NCI-H345 (cell line): ENCODE data around the gene SAMD14.

Source experiments
- DNase-seq: peaks from one replicate; lab custom pipeline; 2025; lab: John Stamatoyannopoulos, UW

Gene SAMD14

DNA sequence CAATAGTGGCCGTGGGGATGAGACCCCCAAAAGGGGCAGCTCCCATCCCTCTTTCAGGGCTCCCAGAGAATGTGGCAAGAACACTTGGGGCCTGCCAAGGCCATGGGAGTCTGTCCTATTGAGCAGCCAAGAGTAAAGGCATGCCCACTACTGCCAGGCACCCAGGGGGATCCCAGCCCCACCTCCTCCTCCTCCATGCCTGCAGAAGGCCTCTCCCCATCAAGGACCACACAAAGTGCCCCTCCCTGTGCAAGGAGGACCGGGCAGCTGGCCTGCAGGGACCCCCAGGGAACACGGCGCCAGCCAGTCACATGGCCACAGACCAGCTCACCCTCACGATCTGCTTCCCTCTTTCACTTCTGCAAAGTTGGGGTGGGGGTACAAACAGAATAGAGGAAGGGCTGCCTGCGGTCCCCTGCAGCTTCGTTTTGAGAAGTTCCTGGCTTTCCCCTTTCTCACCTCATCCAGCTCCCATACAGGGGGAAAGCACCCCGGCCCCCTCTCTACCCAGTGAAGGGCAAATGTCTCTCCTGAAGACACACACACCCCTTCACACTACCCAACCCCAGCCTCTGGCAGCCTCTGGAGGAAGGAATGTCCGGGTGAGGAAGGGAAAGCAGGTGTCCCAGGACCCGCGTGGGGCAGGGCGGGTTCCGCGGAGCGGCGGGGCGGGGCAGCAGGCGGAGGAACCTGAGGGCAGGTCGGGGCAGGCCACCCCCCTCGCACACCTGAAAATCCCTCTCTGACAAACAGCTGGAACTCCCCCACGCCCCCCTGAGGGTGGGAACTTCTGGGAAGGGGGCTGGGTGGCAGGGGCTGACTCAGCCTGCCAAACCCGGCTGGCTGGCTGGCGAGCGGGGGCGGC, 18.5 kb upstream of the SAMD14 start:
- DNase-seq = no peak

GRCh38 chr17:50147841-50148225, 17.9 kb upstream of the SAMD14 start:
- no peak for DNase-seq

DNA sequence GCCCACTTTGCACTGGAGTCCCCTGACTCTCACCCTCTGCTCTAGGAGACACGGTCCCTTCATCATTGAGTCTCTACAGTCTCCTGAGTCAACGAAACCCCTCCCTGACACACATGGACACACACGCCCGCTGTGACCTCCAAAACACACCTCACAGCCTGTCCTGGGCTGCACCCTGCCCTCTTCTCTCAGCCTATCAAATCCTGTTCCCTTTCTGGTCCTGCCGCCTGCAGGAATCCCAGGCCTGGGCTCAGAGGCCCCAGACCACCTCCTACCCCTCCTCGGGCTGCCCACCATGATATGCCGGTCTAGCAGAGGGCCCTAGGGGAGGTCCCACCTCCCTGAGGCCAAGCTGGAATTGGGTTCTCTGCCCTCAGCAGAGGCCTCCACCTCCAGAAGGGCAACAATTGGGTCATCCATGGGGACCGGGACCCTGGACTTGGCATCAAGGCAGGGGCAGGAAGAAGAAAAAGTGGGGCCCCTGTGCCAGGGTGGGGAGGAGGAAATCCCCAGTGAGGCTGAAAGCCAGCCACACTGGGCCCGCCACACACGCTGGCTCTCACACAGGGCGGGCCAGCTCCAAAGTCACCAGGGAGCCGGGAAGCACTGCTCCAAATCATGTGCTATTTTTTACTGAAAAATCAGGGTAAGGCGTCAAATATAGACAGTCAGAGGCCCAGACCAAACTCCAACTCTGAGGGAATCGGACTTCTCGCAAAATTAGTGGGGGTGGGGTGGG, 17.1 kb upstream of the SAMD14 start:
- no peak for DNase-seq

- no peak for DNase-seq
These were observed 16.4 kb upstream of the SAMD14 start for GRCh38 chr17:50146230-50146926.

- no peak for DNase-seq
These were observed 15.7 kb upstream of the SAMD14 start for GRCh38 chr17:50145532-50146229.

DNA sequence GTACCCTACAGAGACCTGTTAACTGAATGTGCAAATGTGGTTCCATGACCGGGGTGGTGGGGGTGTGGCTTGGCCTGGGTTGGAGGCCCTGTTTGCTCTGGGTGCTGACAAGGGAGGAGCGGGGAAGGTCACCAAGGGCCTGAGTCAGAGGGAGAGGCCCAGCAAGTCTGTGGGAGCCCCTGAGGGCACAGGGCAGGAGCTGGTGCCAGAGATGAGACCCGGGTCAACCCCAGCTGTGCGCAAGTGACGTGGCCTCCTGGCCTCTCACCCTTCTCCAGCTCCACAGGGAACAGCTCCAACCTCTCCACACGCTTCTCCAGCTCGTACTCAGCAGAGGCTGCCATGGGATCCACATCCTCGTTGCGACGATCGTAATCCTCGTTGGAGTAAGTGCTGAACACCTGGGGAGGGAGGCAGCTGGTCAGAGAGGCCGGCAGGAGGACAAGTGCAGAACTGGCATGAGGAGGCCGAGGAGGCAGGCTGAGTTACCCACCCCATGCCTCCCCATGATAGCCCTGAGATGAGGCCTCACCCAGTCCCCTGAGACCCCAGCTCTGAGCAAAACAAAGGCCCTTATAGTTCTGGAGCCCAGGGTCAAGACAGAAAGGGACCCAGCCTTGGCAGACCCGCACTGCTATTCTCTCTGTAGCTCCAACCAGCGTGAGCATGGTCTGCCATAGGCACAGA, 15.0 kb upstream of the SAMD14 start:
- no peak for DNase-seq

- no peak for DNase-seq
These were observed 14.4 kb upstream of the SAMD14 start for GRCh38 chr17:50144355-50144754.

GRCh38 chr17:50143461-50144176, 13.7 kb upstream of the SAMD14 start:
- DNase-seq = no peak

DNA sequence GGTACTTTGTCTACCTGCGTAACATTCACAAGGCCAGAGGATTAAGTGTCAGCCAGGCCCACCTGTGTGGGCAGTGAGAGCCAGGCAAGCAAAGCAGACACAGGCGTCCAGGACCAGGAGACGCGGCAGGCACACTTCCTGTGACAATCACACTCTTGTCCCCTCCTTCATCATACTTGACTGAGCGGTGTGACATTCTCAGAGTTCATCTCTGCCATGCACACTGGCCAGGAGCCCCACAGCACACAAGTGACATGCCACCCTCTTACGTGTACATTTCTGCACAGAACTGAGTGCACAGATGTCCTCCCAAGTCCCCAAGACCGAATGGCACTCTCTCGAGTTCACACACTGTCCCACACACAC, 11.8 kb upstream of the SAMD14 start:
- DNase-seq = no peak

DNA sequence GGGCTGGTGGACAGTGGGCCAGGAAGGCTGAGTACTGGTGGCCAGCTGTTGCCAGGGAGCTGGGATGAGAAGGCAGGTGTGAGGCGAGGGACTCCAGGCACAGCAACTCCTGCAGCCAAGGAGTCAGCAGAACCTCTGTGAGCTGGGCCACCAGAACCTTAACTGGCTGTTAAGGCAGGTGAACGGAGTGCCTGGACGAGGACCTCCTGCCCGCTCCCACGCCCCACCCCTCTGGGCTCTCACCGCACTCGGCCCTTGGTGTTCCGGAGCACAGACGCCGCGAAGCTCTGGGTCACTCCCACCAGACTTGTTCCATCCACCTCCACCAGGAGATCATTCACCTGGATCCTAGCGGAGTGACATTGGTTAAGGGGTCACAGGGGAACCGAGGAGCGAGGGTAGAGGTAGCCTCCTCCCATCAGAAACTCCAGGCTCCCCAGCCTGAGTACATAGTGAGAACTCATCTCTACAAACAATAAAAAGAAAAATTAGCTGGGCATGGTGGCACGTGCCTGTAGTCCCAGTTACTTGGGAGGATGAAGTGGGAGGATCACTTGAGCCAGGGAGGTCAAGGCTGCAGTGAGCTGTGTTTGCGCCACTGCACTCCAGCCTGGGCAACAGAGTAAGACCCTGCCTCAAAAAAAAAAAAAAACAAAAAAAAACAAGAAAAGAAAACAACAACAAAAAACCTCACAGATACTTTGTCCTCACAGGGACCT, 11.2 kb upstream of the SAMD14 start:
- DNase-seq = no peak

DNA sequence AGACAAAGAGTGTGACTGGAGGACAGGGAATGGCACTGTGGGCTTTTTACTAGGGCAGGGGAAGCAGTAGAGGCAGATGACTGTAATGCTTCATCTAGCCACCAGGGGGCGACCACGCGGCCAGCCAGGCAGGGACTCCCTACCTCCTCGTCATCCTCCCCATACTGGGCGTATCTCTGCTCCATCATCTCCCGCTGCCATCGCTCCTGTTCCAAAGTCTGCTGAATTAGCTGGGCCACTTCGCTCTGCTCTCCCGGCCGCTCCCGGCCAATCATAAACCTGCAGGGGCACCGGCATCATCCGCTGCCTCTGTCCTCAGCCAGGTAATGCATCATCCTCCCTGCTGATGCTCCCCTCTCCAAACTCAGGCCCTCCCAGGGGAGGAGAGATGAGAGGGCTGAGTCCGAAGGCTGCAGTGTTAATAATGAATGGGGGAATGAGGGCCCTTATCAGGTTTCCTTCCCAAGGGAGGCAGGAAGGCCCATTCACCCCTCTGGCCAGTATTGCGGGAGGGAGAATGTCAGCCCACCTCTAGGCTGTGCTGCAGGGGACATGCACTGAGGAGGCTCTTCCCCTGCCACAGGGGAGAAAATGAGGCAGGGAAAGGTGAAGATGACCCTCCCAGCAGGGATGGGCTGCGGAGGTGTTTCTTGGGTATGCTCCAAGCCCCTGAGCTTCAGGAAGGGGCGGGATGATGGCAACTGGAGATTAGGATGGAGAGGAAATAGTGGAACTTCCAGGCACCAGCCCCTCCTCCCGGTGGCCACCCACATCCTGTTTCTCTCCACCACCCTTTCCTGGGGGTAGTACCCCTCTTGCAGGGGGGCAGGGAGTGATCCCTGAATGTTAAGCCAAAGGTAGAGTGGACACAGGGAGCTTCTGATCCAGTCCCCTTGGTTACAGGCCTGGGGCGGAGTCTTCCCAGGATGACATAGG, 10.3 kb upstream of the SAMD14 start:
- DNase-seq = peak; percentile 35

- no peak for DNase-seq
These were observed 9.3 kb upstream of the SAMD14 start for GRCh38 chr17:50139185-50139783.

DNA sequence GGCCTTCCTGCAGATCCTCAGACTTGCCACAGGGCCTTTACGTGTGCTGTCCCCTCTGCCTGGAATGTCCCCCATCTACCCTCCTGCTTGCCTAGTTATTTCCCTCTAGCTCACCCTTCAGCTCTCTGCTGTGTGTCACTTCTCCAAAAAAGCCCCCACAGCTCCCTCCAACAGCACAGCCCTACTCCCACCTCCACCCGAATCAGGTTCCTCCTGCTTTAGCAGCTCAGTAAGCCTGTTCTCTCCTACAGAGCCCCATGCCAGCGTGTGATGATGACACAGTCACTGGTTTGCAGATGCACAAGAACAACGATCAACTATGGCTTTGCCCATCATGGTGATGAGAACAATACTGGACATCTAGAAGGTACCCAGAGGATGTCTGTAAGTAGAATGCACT, 7.1 kb upstream of the SAMD14 start:
- no peak for DNase-seq

GRCh38 chr17:50136096-50136687, 6.2 kb upstream of the SAMD14 start:
- DNase-seq = no peak

DNA sequence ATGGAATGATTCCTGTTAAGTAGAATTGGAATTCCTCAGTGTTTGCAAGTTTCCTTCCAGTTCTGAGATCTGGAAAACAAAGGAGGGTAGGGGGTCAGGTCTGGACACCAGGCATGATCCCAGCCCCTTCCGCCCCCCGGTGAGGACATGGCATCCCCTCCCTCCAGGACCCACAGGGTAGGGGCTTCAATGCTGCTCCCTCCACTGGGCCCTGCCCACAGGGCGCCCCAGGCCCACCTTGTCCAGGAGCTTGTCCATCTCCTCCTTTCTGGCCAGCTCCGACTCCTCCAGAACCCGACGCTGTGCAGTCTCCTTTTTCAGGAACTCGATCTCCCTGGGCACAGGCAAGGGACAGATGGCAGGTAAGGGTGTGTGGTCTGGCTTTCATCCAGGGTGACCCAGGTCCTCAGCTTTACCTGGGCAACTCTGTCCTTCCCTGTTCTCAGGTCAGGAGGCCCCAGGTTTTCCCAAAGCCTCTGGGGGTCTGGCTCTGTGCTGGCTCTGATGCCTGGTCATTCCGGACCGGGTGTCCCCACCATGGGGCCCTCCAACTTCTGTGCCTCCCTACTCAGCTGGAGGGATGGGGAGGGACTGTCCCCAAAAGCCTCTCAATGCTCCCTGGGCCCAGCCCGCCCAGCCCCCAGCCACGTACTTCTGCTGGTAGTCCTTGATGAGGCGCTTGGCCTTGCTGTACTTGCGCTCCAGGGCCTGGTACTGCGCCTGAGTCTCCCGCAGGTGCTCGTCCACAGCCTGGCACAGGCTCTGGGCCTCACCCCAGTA, 5.5 kb upstream of the SAMD14 start:
- no peak for DNase-seq

- DNase-seq = no peak
These were observed 4.5 kb upstream of the SAMD14 start for GRCh38 chr17:50134206-50135110.

DNA sequence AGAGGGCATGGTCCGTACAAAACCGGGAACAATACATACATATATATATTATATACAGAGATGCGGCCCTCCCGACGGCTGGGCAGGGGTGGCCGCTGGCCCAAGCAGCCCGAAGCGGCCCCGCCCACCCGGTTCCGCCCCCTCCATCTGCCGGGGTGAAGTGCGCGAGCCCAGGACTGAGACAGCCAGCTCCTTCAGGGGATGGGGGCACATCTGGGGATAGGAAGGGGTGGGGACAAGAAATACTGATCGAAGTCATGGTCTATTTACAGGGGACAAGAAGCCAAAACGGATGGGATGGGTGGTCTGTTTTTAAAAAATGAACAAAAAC, 3.8 kb upstream of the SAMD14 start:
- no peak for DNase-seq
